ENCODE measurements around the gene SLC44A3.

GRCh38 chr1:94820936-94821335 lies 779 bp downstream of the SLC44A3 start:
- no peak for TF ChIP-seq CTCF (conservative IDR thresholded peaks at IDR 0.05; ENCODE audit: low read length)
- no peak for TF ChIP-seq EZH2phosphoT487 (IDR thresholded peaks at IDR 0.05; ENCODE audit: borderline replicate concordance)

Measured in Loucy (cell line).